GM21723 (cell line): Measurements from ENCODE around the gene FCN1.

Experiments
- ATAC-seq: cut with Tn5 transposase; IDR thresholded peaks from one replicate; pipeline ENCODE4 v1.9.1; 2021; ENCODE audit warnings: mild to moderate bottlenecking, moderate library complexity; ENCODE audit not compliant: unreplicated experiment

FCN1 gene

DNA sequence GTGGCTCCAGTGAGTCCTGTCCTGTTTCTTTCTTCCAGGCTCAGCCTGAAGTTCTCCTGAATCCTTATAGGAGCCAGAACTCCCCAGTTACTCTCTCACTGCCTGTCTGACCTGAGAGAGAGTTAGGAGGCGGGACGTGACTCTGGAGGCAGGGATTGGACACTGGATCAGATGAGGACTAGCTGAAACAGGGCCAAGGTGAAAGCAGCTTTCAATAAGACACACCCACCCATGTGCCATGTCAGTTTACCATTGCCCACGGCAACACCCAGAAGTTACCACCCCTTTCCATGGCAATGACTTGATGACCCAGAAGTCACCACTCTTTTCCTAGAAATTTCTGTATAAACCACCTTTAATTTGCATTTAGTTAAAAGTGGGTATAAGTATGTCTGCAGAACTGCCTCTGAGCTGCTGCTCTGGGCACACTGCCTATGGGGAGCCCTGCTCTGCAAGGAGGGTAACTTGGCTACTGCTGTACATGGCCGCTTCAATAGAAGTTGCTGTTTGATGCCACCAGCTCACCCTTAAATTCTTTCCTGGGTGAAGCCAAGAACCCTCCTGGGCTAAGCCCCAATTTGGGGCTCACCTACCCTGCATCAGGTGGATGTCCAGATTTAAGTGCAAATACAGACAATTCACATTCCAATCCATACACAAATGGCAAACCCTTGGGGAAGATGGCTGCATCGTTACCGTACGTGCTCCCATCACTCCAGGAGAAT is 23.4 kb downstream of the FCN1 start:
- no peak for ATAC-seq

- ATAC-seq = no peak
Observed at GRCh38 chr9:134892820-134893420, 24.8 kb downstream of the FCN1 start.

GRCh38 chr9:134892221-134892620 is 25.5 kb downstream of the FCN1 start:
- no peak for ATAC-seq

DNA sequence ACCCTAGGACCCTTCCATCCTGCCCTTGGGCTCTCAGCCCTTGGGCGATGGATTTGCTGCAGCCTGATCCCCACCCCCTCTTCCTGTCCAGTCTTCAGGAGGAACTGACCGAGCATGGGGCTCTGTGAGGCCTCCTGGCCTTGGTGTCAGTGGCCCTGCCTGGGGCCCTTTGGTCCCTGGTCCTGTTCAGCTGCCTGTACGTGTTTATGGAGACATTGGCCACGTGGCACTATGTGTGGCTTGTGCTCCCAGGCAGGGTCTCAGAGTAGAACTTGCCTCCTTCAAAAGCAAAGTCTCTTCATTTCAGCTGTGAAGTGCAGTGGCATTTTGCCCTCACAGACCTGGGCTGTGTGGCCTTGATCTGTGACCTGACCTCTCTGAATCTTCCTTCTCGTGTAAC is 26.0 kb downstream of the FCN1 start:
- ATAC-seq = no peak

- ATAC-seq = no peak
Observed at GRCh38 chr9:134891053-134891452, 26.7 kb downstream of the FCN1 start.

DNA sequence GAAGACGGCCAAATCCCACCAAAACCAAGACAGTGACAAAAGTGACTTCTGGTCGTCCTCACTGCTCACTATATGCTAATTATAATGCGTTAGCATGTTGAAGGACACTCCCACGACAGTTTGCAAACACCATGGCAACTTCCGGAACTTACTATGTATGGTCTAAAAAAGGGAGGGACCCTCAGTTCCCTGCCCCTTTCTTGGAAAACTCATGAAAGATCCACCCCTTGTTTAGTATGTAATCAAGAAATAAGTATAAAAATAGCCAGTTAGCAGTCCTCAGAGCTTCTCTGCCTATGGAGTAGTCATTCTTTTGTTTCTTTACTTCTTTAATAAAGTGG is 27.6 kb downstream of the FCN1 start:
- no peak for ATAC-seq

DNA sequence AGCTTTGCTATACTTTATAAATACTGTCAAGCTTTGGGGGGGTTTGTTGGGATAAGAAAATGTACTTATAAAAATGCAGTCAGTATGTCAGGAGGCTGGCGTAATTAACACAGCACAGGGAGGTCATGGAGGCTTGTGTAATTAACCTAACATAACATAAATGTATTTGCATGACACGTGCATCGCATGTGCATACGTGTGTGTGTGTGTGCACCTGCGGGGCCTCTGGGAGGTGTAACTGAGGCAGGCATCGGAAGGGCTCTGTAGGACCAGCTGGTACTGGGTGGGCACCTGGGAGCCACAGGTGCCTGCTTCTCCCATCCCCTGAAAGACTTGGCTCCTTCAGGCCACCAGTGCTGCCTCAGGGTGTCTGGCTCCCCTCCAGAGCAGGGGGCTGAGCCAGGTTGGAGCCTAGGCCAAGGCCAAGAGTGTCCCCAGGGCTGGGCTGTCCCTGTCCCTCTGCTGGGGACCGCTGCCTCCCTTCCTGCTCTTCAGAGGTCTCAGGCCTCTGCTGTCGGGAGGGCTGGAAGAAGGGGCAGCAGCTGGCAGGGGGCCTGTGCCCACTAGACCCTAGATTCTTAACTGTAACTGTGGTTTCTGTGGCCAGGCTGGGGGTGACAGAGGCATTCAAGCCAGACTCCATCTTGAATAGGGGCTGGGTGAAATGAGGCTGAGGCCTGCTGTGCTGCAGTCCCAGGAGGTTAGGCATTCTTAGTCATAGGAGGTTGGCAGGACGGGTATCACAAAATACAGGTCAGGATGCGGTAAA is 28.1 kb downstream of the FCN1 start:
- ATAC-seq = no peak

DNA sequence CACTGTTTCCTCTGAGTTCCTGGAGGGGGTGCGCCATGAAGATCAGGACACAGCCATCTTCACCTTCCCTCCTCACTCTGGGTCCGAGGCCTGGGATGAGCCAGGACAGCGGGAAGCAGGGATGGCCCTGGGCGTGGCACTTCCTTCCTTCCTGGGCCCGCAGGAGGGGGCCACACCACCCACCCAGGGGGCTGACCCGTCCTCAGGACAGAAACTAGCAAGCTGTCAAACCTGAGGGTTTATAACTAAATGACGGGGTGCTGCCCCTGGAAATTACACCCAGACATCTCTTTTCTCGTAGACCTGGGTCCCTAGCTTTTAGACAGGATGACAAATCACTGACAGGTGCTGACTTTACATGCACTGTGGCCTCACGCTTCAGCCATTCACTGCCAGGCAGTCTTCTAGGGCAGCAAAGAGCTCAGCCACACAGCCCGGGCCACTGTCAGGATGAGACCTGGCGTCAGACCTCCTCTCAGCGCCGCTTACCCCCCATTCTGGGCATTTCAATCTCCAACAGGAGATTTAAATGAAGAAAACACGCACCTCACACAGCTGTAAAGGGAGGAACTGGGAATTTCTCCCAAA is 29.0 kb downstream of the FCN1 start:
- ATAC-seq = no peak

GRCh38 chr9:134887686-134888602 is 29.8 kb downstream of the FCN1 start:
- ATAC-seq = no peak

DNA sequence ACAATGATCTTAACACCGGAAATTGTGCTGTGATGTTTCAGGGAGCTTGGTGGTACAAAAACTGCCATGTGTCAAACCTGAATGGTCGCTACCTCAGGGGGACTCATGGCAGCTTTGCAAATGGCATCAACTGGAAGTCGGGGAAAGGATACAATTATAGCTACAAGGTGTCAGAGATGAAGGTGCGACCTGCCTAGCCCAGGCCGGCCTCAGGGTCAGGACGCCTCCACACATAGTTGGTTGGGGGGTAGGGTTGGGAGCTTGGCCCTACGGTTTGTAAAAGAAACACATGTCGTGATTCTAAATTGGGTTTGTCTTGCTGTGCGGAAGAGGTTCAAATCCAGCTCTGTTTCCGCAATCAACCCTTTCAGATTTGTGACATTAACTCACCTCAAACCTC is 30.5 kb downstream of the FCN1 start:
- ATAC-seq = no peak

GRCh38 chr9:134886413-134886913 is 31.2 kb downstream of the FCN1 start:
- no peak for ATAC-seq

- no peak for ATAC-seq
Observed at GRCh38 chr9:134885679-134886412, 31.9 kb downstream of the FCN1 start.

DNA sequence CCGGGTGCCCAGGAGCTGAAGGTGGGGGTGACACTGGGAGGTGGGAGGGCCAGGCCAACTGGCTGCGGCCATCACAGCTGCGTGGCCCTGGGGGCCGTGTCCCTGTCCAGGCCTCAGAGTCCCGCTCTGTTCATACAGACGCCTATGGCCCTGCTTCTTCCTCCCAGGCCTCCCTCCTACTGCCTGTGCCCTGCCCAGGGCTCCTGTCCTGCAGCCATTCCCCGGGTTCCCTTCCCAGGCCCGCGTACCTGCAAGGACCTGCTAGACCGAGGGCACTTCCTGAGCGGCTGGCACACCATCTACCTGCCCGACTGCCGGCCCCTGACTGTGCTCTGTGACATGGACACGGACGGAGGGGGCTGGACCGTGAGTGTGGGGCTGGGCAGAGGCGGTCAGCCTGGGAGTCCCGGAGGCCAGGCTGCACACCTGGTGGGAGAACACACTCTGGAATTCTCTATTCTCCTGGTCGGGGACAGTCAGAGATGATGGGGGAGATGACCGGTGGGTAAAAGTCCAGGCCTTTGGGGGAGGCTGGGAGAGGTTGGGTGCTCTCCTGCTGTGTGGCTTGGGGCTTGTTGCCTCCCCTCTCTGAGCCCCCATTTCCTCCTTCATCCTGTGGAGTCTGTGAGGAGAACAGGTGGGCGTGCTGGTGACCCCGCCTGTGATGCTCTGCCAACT is 32.6 kb downstream of the FCN1 start:
- no peak for ATAC-seq

GRCh38 chr9:134884492-134884891 is 33.2 kb downstream of the FCN1 start:
- no peak for ATAC-seq

DNA sequence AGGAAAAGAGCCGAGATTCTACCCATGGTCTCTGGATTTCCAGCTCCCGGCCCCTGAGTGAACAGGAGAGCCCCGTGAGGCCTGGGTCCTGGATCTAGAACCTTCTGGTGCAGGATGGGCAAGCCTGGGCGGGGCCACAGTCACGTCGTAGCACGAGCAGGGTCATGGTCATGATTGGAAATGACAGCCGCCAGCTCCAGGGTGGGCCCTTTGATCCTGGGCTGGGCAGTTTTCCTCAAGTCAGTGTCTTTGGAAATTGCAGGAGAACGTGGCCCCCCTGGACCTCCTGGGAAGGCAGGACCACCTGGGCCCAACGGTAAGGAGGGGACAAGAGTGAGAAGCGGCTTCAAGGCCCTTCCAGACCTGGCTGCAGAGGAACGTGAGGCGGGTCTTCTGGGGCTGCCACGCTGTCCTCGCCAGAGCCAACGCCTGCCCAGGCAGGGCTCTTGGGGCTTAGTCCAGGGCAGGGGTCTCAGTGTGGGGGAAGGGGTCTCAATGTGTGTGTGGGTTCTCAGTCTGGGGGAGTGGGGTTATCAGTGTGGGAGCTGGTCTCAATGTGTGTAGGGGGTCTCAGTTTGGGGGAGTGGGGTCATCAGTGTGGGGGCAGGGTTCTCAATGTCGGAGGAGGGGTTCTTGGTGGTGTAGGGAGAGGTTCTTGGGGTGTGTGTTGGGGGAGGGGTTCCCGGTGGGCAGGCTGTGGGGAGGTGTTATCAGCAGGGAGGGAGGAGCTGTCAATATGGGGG is 34.5 kb downstream of the FCN1 start:
- ATAC-seq = no peak

DNA sequence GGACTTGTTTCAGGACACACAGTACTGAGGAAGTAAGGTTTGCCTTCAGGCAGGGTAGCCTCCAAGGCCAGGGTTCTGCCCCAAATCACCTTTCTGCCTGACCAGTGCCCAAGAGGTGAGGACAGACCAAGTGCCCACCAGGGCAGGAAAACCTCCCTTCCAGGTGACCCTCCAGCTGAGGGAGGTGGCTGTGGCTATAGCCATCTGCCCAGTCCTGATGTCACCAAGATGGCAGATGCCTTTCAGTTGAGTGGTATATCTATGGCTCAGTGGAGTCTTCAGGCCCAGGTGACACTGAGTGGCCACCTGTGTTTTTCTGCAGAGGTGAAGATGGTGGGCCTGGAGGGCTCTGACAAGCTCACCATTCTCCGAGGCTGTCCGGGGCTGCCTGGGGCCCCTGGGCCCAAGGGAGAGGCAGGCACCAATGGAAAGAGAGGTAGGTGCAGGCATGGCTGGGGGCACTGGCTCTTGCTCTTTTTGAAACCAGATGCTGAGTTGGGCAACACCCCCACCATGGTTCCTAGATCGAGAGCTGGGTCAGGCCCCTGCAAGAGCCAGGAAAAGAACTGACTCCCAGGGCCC is 35.4 kb downstream of the FCN1 start:
- no peak for ATAC-seq

- no peak for ATAC-seq
Observed at GRCh38 chr9:134881313-134881670, 36.4 kb downstream of the FCN1 start.
